Measurements from ENCODE around the gene OSBPL10.

OSBPL10 gene

GRCh38 chr3:31810991-31811433, 170.1 kb downstream of the OSBPL10 start:
- Histone ChIP-seq H3K36me3 (ENCODE audit: control insufficient read depth in 2 of 2, insufficient read depth in 2 of 2, low read length in 2 of 2) (no peaks in the 10 kb centered on the region), H3K27me3 (ENCODE audit: control insufficient read depth in 2 of 2, insufficient read depth in 2 of 2, low read length in 2 of 2) (no peaks in the 10 kb centered on the region), H3K4me3 (ENCODE audit: low read length in 2 of 2) (no peak overlapping the region), H3K27ac (ENCODE audit: low read depth in 2 of 2, low read length in 2 of 2) (no peak overlapping the region), H3K9me3 (ENCODE audit: control insufficient read depth in 2 of 2, low read length in 2 of 2) (no peaks in the 10 kb centered on the region), H3K9ac (ENCODE audit: low read depth in 1 of 2, low read length in 2 of 2) (no peak overlapping the region), H3K4me1 (ENCODE audit: control insufficient read depth in 2 of 2, insufficient read depth in 2 of 2, low read length in 2 of 2) (no peaks in the 10 kb centered on the region)

- H3K27me3 ChIP-seq (ENCODE audit: control insufficient read depth in 2 of 2, insufficient read depth in 2 of 2, low read length in 2 of 2), result no peaks in the 10 kb centered on the region
- no peak overlapping the region for H3K27ac ChIP-seq (ENCODE audit: low read depth in 2 of 2, low read length in 2 of 2)
- H3K9ac ChIP-seq (ENCODE audit: low read depth in 1 of 2, low read length in 2 of 2), result no peak overlapping the region
- no peaks in the 10 kb centered on the region for H3K36me3 ChIP-seq (ENCODE audit: control insufficient read depth in 2 of 2, insufficient read depth in 2 of 2, low read length in 2 of 2)
- H3K4me3 ChIP-seq (ENCODE audit: low read length in 2 of 2), result no peak overlapping the region
- H3K4me1 ChIP-seq (ENCODE audit: control insufficient read depth in 2 of 2, insufficient read depth in 2 of 2, low read length in 2 of 2), result no peaks in the 10 kb centered on the region
- H3K9me3 ChIP-seq (ENCODE audit: control insufficient read depth in 2 of 2, low read length in 2 of 2), result no peaks in the 10 kb centered on the region
These were observed 172.8 kb downstream of the OSBPL10 start for GRCh38 chr3:31808143-31808720.

DNA sequence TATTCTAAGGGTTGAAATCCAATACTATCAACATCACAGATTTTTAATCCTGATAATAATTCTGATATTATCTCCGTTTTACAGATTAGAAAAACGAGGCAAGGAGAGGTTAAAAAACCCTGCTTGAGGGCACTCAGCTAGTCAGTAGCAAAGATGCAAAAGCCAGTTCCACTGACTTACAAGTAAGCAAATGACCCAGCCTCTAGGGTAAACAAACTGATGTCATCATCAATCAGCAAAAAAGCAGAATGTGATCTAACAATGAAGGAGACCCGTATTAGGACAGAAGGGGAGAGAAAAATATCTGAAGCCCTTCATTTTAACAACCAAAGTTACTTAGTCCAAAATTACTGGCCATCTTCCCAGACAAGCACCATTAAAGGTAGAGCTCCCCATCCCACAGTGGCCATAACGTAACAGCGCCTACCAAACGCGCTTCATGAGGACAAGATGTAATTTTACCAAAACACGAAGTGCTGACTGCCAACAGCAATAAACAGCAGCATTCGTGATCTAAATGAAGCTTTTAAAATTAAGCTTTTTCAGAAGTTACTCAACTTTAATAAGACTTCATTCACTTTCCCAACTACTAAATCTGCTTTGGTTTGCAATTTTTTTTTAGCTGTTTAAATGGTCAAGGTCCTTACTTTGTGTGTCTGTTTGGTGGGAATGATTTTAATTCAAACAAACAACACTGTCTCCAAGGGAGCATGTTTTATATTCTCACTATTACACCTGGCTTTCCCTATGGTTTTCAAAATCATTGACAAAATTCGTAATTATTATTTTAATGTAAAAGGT, 176.6 kb downstream of the OSBPL10 start:
- no peaks in the 10 kb centered on the region for H3K4me1 ChIP-seq (ENCODE audit: control insufficient read depth in 2 of 2, insufficient read depth in 2 of 2, low read length in 2 of 2)
- no peak overlapping the region for H3K4me3 ChIP-seq (ENCODE audit: low read length in 2 of 2)
- H3K27me3 ChIP-seq (ENCODE audit: control insufficient read depth in 2 of 2, insufficient read depth in 2 of 2, low read length in 2 of 2), result no peaks in the 10 kb centered on the region
- H3K9ac ChIP-seq (ENCODE audit: low read depth in 1 of 2, low read length in 2 of 2), result no peak overlapping the region
- no peak overlapping the region for H3K27ac ChIP-seq (ENCODE audit: low read depth in 2 of 2, low read length in 2 of 2)
- no peaks in the 10 kb centered on the region for H3K36me3 ChIP-seq (ENCODE audit: control insufficient read depth in 2 of 2, insufficient read depth in 2 of 2, low read length in 2 of 2)
- no peaks in the 10 kb centered on the region for H3K9me3 ChIP-seq (ENCODE audit: control insufficient read depth in 2 of 2, low read length in 2 of 2)

GRCh38 chr3:31802981-31803740, 177.9 kb downstream of the OSBPL10 start:
- H3K27ac ChIP-seq (ENCODE audit: low read depth in 2 of 2, low read length in 2 of 2), result no peak overlapping the region
- no peaks in the 10 kb centered on the region for H3K27me3 ChIP-seq (ENCODE audit: control insufficient read depth in 2 of 2, insufficient read depth in 2 of 2, low read length in 2 of 2)
- H3K36me3 ChIP-seq (ENCODE audit: control insufficient read depth in 2 of 2, insufficient read depth in 2 of 2, low read length in 2 of 2), result no peaks in the 10 kb centered on the region
- no peak overlapping the region for H3K9ac ChIP-seq (ENCODE audit: low read depth in 1 of 2, low read length in 2 of 2)
- no peaks in the 10 kb centered on the region for H3K4me1 ChIP-seq (ENCODE audit: control insufficient read depth in 2 of 2, insufficient read depth in 2 of 2, low read length in 2 of 2)
- H3K9me3 ChIP-seq (ENCODE audit: control insufficient read depth in 2 of 2, low read length in 2 of 2), result no peaks in the 10 kb centered on the region
- H3K4me3 ChIP-seq (ENCODE audit: low read length in 2 of 2), result no peak overlapping the region

DNA sequence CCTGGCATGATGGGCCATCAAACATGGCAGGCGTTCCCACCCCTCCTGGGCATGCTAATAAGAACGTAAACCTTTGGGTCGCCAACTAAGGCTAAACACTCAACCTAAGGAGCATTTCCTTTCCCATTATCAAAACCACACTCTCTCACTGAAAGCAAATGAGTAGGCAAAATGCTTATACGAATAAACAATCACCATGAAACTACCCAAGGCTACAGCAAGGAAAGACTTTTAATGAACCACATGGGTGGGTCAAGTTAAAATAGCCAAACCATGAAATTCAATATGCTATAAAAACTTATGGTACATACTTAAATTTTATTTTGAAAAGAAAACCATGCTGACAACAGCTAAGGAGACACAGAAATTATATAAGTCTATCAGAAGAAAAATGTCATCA, 180.6 kb downstream of the OSBPL10 start:
- Histone ChIP-seq H3K27ac (ENCODE audit: low read depth in 2 of 2, low read length in 2 of 2) (no peak overlapping the region), H3K36me3 (ENCODE audit: control insufficient read depth in 2 of 2, insufficient read depth in 2 of 2, low read length in 2 of 2) (no peaks in the 10 kb centered on the region), H3K9me3 (ENCODE audit: control insufficient read depth in 2 of 2, low read length in 2 of 2) (no peaks in the 10 kb centered on the region), H3K27me3 (ENCODE audit: control insufficient read depth in 2 of 2, insufficient read depth in 2 of 2, low read length in 2 of 2) (no peaks in the 10 kb centered on the region), H3K4me3 (ENCODE audit: low read length in 2 of 2) (no peak overlapping the region), H3K4me1 (ENCODE audit: control insufficient read depth in 2 of 2, insufficient read depth in 2 of 2, low read length in 2 of 2) (no peaks in the 10 kb centered on the region), H3K9ac (ENCODE audit: low read depth in 1 of 2, low read length in 2 of 2) (no peak overlapping the region)

DNA sequence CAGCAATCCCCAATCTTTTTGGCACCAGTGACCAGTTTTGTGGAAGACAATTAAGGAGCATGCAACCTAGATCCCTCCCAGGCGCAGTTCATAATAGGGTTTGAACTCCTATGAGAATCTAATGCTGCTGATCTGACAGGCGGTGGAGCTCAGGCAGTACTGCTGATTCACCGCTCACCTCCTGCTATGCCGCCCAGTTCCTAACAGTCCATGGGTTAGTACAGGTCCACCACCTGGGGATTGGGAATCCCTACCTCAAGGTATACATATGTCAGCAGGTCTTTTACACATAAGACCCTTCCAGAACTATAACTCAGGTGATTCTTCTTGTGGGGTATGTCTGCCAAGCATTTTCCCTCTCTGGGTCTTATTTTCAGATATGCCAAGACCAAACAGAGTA, 182.2 kb downstream of the OSBPL10 start:
- Histone ChIP-seq H3K4me1 (ENCODE audit: control insufficient read depth in 2 of 2, insufficient read depth in 2 of 2, low read length in 2 of 2) (no peaks in the 10 kb centered on the region), H3K36me3 (ENCODE audit: control insufficient read depth in 2 of 2, insufficient read depth in 2 of 2, low read length in 2 of 2) (no peaks in the 10 kb centered on the region), H3K4me3 (ENCODE audit: low read length in 2 of 2) (no peak overlapping the region), H3K27me3 (ENCODE audit: control insufficient read depth in 2 of 2, insufficient read depth in 2 of 2, low read length in 2 of 2) (no peaks in the 10 kb centered on the region), H3K9ac (ENCODE audit: low read depth in 1 of 2, low read length in 2 of 2) (no peak overlapping the region), H3K9me3 (ENCODE audit: control insufficient read depth in 2 of 2, low read length in 2 of 2) (no peaks in the 10 kb centered on the region), H3K27ac (ENCODE audit: low read depth in 2 of 2, low read length in 2 of 2) (no peak overlapping the region)

- no peaks in the 10 kb centered on the region for H3K9me3 ChIP-seq (ENCODE audit: control insufficient read depth in 2 of 2, low read length in 2 of 2)
- H3K9ac ChIP-seq (ENCODE audit: low read depth in 1 of 2, low read length in 2 of 2), result no peak overlapping the region
- no peaks in the 10 kb centered on the region for H3K4me1 ChIP-seq (ENCODE audit: control insufficient read depth in 2 of 2, insufficient read depth in 2 of 2, low read length in 2 of 2)
- H3K4me3 ChIP-seq (ENCODE audit: low read length in 2 of 2), result no peak overlapping the region
- H3K36me3 ChIP-seq (ENCODE audit: control insufficient read depth in 2 of 2, insufficient read depth in 2 of 2, low read length in 2 of 2), result no peaks in the 10 kb centered on the region
- no peak overlapping the region for H3K27ac ChIP-seq (ENCODE audit: low read depth in 2 of 2, low read length in 2 of 2)
- no peaks in the 10 kb centered on the region for H3K27me3 ChIP-seq (ENCODE audit: control insufficient read depth in 2 of 2, insufficient read depth in 2 of 2, low read length in 2 of 2)
These were observed 187.2 kb downstream of the OSBPL10 start for GRCh38 chr3:31793821-31794220.

GRCh38 chr3:31791090-31791430, 190.0 kb downstream of the OSBPL10 start:
- Histone ChIP-seq H3K4me1 (ENCODE audit: control insufficient read depth in 2 of 2, insufficient read depth in 2 of 2, low read length in 2 of 2) (no peaks in the 10 kb centered on the region), H3K9me3 (ENCODE audit: control insufficient read depth in 2 of 2, low read length in 2 of 2) (no peaks in the 10 kb centered on the region), H3K36me3 (ENCODE audit: control insufficient read depth in 2 of 2, insufficient read depth in 2 of 2, low read length in 2 of 2) (no peaks in the 10 kb centered on the region), H3K27ac (ENCODE audit: low read depth in 2 of 2, low read length in 2 of 2) (no peak overlapping the region), H3K27me3 (ENCODE audit: control insufficient read depth in 2 of 2, insufficient read depth in 2 of 2, low read length in 2 of 2) (no peaks in the 10 kb centered on the region), H3K4me3 (ENCODE audit: low read length in 2 of 2) (no peak overlapping the region), H3K9ac (ENCODE audit: low read depth in 1 of 2, low read length in 2 of 2) (no peak overlapping the region)

DNA sequence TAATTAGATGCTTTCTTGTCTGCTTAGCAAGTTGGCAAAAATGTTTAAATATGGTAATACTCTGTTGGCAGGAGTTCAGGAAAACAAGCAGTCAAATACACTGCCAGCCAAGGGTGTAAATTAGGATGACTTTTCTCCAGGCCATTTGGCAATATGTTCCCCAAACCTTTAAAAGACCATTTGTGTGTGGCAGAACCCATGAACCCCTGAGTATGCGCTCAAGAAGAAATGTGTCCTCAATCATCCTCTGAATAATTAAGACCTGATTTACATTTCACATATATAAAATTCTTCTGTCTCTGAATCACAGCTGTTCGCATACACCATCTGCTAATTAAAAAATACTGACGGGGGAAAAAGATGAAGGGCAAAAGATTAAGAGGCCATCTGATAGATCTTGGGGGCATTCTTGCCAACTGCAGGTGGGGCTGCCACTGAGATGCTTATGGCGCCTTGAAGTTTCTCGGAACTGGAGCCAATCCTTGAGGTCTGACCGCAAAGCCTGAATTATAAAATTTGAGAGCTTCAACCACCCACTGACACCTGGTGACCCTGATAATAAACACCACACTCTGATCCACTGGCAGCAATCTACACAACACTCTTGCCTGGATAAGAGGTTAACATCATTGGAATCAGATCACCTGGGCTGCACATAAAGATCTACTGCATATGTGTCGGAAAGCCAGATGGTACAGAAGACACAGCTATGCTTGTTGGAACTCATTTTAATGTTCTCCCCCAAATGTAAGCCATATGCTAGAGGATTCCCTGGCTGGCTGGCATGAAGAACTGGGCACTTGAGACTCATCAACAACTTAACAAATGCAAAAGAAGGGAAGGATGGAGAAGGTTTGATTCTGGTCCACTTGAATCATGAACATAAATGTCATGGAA, 190.6 kb downstream of the OSBPL10 start:
- Histone ChIP-seq H3K4me1 (ENCODE audit: control insufficient read depth in 2 of 2, insufficient read depth in 2 of 2, low read length in 2 of 2) (no peaks in the 10 kb centered on the region), H3K27ac (ENCODE audit: low read depth in 2 of 2, low read length in 2 of 2) (no peak overlapping the region), H3K9me3 (ENCODE audit: control insufficient read depth in 2 of 2, low read length in 2 of 2) (no peaks in the 10 kb centered on the region), H3K4me3 (ENCODE audit: low read length in 2 of 2) (no peak overlapping the region), H3K27me3 (ENCODE audit: control insufficient read depth in 2 of 2, insufficient read depth in 2 of 2, low read length in 2 of 2) (no peaks in the 10 kb centered on the region), H3K36me3 (ENCODE audit: control insufficient read depth in 2 of 2, insufficient read depth in 2 of 2, low read length in 2 of 2) (no peaks in the 10 kb centered on the region), H3K9ac (ENCODE audit: low read depth in 1 of 2, low read length in 2 of 2) (no peak overlapping the region)

Measured in mucosa of rectum (tissue), 2 donors.